Activated CD4-positive, alpha-beta T cell treated with anti-CD3 and anti-CD28 coated beads, Interleukin-2, amount 10 ng/mL, durations not matched to agents 24 days and 14 days (primary cell): ENCODE data around the gene ADAMTS2. TPM values are rescaled to one million over a fixed set of nuclear protein-coding genes. Genes with fewer than 3 reads are reported as not detected.

Source experiments
- DNase-seq: peaks from one replicate; pipeline ENCODE4 v3.0.0; 2022
- H3K27ac Mint-ChIP-seq: one replicate; pipeline ENCODE4 v1.8.0; 2022; ENCODE audit warnings: mild to moderate bottlenecking, mixed read lengths
- H3K27me3 Mint-ChIP-seq: one replicate; pipeline ENCODE4 v1.8.0; 2022; ENCODE audit warnings: mixed read lengths
- H3K36me3 Mint-ChIP-seq: one replicate; pipeline ENCODE4 v1.8.0; 2022; ENCODE audit warnings: low read depth, mild to moderate bottlenecking, mixed read lengths
- H3K4me1 Mint-ChIP-seq: one replicate; pipeline ENCODE4 v1.8.0; 2021; ENCODE audit warnings: mixed read lengths
- H3K4me3 Mint-ChIP-seq: one replicate; pipeline ENCODE4 v1.8.0; 2022; ENCODE audit warnings: mild to moderate bottlenecking, moderate library complexity, mixed read lengths
- H3K9me3 Mint-ChIP-seq: one replicate; pipeline ENCODE4 v1.8.0; 2021; ENCODE audit warnings: mixed read lengths
- intact Hi-C: fragments of 100-400 bp; cut with micrococcal nuclease; formaldehyde crosslinking; loops from one replicate; pipeline ENCODE4 v1.15.1; 2023
- total RNA-seq: library from RNA; stranded (reverse); gene quantifications from 2 replicates; pipeline ENCODE4 v1.2.3, GENCODE V29; 2022

Gene ADAMTS2
- total RNA-seq, 1 donor from 2014 or later: not detected

DNA sequence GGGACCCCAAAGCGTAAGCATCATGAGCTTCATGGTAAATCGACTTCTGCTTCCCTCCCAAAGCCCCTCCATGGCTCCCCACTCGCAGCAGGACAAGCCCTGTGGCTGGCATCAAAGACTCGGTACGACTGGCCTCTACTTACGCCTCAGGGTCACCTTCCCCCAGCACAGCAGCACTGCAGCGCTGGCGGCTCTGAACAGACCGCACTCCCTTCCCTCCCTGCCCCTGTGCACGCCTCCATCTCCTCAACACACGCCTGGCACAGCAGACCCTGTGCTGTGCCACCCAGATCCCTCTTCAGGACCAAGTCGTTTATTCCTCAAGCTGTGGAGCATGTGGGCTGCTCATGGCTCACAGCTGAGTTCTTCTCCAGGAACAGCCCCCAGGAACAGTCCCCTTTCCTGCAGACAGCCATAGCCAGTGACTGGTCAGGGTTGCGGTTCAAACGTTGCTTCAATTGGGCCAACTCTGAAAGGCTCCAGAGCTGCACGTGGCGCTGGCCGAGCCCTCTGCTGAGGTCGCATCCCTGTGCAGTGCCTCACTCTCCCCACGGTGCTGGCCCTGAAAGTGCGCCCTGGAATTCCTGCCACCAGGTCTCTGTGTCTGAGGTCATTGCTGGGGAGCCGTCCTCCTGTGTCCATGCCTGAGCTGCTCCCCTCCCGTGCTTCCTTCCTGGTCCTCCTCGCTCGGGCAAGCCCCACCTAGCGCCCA, 197.1 kb downstream of the ADAMTS2 start:
- Mint-ChIP-seq H3K4me3 (no peak overlapping the region), H3K36me3 (no peaks in the 10 kb centered on the region), H3K27ac (no peak overlapping the region), H3K9me3 (peaks cover 13% of the 10 kb centered on the region), H3K4me1 (peaks cover 2% of the 10 kb centered on the region), H3K27me3 (no peaks in the 10 kb centered on the region)
- no peak for DNase-seq
- intact Hi-C loops: no loop called here

DNA sequence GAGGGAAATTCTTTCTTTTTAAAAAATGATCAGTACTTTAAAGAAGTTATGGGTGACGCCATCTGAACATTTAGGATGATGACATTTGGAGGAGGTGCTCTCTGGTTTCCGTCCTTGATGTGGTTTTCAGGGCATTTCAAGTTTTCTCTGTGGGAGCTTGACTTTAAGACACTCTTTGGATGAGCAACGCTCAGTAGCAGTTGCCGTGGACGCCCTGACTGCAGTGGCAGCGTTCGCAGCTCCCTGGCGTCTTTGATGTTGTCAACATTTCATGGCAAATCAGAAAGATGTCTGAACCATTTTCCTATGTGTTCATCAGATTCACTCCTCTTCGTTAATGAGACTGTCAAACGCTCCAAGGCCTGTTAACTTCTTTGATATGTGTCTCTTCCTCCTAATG, 199.0 kb downstream of the ADAMTS2 start:
- H3K4me3 Mint-ChIP-seq: no peak overlapping the region
- H3K36me3 Mint-ChIP-seq: no peaks in the 10 kb centered on the region
- no peak overlapping the region for H3K27ac Mint-ChIP-seq
- H3K27me3 Mint-ChIP-seq: no peaks in the 10 kb centered on the region
- peak; percentile 62 for DNase-seq
- peaks cover 13% of the 10 kb centered on the region for H3K9me3 Mint-ChIP-seq
- intact Hi-C loops: no loop called here
- H3K4me1 Mint-ChIP-seq: peaks cover 11% of the 10 kb centered on the region

DNA sequence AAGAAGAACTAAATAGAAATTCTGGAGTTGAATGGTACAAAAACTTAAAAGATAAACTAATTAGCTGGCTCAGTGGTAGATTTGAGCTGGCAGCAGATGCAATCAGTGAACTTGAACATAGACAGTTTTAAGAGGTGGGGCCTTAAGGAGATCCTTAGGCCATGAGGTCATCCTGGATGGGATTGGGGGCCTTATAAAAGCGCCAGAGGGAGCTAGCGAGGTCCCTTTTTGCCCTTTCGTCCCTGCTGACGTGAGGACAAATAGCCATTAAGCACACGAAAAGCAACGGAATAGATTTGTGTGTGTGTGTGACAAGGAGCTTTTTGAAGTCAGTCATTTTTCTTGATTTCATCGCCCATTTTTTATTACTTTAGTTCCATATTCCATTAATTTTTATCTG, 201.8 kb downstream of the ADAMTS2 start:
- no peak for DNase-seq
- intact Hi-C loops: no loop called here
- peaks cover 13% of the 10 kb centered on the region for H3K9me3 Mint-ChIP-seq
- no peaks in the 10 kb centered on the region for H3K27me3 Mint-ChIP-seq
- no peak overlapping the region for H3K27ac Mint-ChIP-seq
- no peaks in the 10 kb centered on the region for H3K36me3 Mint-ChIP-seq
- peaks cover 11% of the 10 kb centered on the region for H3K4me1 Mint-ChIP-seq
- H3K4me3 Mint-ChIP-seq: no peak overlapping the region

DNA sequence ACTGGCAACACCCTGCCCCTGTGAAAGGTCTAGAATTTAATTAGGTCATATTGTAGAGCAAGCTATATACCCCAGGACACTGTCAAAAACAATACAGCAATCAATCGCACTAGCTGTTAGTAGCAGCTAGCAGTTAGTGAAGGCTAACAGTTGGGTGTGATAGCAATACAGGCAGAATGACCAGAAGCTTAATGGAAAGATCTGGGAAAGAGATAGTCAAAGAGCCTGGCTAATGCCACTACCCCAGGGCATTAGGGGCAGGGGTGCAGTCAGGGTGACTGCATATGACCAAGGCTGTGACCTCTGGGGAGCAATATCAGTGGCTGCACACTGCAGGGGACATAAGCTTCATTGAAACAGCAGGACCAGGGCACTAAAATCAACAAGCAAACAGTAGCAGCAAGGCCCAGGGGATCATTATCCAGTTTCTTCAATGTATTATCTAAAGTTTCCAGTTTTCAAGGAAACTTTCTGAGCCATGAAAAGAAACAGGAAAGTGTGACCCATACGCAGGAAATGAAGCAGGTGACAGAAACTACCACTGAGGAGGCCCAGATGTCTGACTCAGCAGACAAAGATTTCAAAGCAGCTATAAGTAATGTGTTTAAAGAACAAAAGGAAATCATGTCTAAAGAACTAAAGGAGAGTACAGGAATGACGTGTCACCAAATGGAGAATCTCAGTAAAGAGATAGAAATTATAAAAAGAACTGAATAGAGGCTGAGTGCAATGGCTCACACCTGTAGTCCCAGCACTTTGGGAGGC, 202.6 kb downstream of the ADAMTS2 start:
- H3K9me3 Mint-ChIP-seq: peaks cover 8% of the 10 kb centered on the region
- intact Hi-C loops: no loop called here
- peak overlapping the region; percentile 77 for H3K27ac Mint-ChIP-seq
- DNase-seq: peak; percentile 60
- H3K27me3 Mint-ChIP-seq: no peaks in the 10 kb centered on the region
- H3K36me3 Mint-ChIP-seq: no peaks in the 10 kb centered on the region
- H3K4me3 Mint-ChIP-seq: no peak overlapping the region
- H3K4me1 Mint-ChIP-seq: peaks cover 11% of the 10 kb centered on the region

DNA sequence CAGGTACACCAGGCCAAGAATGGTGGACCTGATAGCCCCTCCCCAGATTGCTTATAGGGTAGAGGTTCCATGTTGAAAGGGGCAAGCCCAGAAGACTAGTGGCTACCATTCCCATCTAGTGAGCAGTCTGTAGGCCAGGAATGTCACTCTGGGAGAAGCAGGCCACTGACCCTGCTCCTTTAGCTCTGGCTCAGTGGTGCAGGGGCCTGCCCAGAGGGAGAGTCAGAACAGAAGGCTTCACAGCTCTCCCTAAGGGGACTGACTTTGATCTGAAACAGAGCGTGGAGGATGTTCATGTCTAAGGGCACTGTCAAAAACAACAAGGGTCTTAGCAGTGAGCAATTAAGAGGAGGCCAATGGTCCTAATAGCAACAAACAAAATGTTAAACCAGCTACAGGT, 203.4 kb downstream of the ADAMTS2 start:
- peaks cover 4% of the 10 kb centered on the region for H3K9me3 Mint-ChIP-seq
- H3K36me3 Mint-ChIP-seq: no peaks in the 10 kb centered on the region
- DNase-seq: no peak
- no peak overlapping the region for H3K27ac Mint-ChIP-seq
- H3K4me3 Mint-ChIP-seq: no peak overlapping the region
- peaks cover 11% of the 10 kb centered on the region for H3K4me1 Mint-ChIP-seq
- intact Hi-C loops: no loop called here
- H3K27me3 Mint-ChIP-seq: no peaks in the 10 kb centered on the region

DNA sequence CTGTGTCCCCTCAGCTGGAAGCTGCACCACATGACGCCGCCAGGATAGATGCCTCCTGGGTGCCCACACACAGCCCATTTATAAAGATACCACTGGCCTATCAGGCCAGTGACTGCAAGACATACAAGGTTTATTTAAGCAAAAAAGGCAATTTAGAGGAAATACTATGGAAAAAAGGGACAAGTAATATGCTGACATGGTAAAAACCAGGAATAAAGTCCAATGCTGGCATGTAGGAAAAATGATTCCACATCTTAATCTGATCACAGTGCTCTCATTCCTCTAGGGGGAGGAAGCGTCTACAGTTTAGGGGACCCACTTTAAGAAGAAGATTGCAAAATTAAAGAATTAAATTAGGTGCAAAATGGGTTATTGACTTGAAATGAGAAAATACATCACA, 205.0 kb downstream of the ADAMTS2 start:
- H3K9me3 Mint-ChIP-seq: peaks cover 2% of the 10 kb centered on the region
- H3K4me1 Mint-ChIP-seq: peaks cover 9% of the 10 kb centered on the region
- H3K36me3 Mint-ChIP-seq: no peaks in the 10 kb centered on the region
- H3K4me3 Mint-ChIP-seq: no peak overlapping the region
- DNase-seq: no peak
- no peak overlapping the region for H3K27ac Mint-ChIP-seq
- no peaks in the 10 kb centered on the region for H3K27me3 Mint-ChIP-seq
- intact Hi-C loops: no loop called here

DNA sequence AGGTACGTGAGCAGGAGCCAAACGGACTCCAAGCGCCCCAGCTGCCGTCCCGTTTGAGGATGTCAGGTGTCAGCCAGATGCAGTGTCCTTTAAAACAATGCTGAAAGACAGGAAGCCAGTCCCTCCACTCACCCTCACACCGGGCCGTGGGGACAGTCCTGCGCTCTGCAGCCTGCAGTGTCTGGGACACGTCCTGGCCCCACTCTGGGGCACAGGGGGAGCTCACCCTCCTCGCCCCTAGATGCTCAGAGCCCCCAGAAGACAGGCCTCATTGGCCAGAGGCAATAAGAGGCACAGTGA, 205.4 kb downstream of the ADAMTS2 start:
- no peak for DNase-seq
- Mint-ChIP-seq H3K4me1 (peaks cover 9% of the 10 kb centered on the region), H3K27ac (no peak overlapping the region), H3K9me3 (no peaks in the 10 kb centered on the region), H3K36me3 (no peaks in the 10 kb centered on the region), H3K4me3 (no peak overlapping the region), H3K27me3 (no peaks in the 10 kb centered on the region)
- intact Hi-C loops: no loop called here

DNA sequence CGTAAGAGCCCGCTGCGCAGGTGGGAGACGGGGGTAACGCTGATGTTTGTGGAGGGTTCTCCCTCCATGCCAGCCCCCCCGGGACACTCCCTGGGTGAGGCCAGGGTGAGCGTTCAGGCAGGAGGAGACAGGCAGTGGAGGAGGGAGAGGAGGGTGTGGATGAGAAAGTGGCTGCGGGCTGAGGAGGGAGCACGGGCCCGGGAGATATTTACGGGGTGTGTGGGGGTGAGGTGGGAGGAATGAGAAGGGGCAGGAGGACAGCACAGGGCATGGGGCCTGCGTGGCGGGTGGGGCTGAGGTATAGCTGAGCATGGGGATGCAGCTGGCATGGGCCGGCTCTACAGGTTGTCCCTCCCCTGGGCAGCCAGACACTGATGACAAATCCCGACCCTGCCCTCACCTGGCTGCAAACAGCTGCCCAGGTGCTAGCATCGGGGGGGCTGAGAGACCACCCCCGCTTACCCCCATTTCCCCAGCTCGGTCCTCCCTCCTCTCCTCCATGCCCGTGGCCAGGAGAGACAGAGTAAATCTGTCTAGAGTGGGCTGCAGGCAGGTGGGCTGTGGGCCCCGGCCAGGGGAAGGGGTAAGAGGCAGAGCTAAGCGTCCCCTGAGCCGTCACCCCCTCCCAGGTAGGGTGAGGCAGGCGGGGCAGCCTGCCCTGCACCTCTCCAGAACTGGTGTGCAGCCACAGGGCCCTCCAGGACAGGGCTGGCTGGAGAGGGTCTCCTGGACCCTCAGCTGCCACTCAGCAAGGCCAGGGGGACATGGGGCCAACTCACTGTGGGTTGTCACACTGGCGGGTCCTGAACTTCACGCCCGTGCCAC, 205.9 kb downstream of the ADAMTS2 start:
- Mint-ChIP-seq H3K27ac (no peak overlapping the region), H3K4me1 (peaks cover 9% of the 10 kb centered on the region), H3K36me3 (no peaks in the 10 kb centered on the region), H3K27me3 (no peaks in the 10 kb centered on the region), H3K4me3 (no peak overlapping the region), H3K9me3 (peaks cover under 1% of the 10 kb centered on the region)
- DNase-seq: no peak
- intact Hi-C loops: no loop called here

DNA sequence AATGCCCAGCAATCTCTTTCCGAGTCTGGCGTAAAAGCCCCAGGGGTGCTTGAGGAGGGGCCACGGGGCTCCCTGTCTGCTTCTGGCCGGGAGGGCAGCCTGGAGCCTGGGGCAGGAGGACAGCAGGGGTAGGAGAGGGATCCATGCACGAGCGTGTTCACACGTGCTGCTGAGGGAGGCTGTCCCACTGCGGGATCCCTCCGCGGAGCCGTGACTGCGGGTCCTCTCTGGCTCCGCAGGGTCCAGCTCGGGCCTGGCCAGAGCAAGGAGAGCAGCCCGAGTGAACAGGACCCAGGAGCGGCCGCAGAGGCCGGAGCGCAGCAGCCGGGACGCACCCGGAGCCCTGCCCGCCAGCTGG, 206.7 kb downstream of the ADAMTS2 start:
- intact Hi-C loops: no loop called here
- H3K4me1 Mint-ChIP-seq: peaks cover 9% of the 10 kb centered on the region
- H3K27ac Mint-ChIP-seq: no peak overlapping the region
- DNase-seq: no peak
- no peaks in the 10 kb centered on the region for H3K27me3 Mint-ChIP-seq
- H3K9me3 Mint-ChIP-seq: peaks cover 6% of the 10 kb centered on the region
- H3K4me3 Mint-ChIP-seq: no peak overlapping the region
- H3K36me3 Mint-ChIP-seq: no peaks in the 10 kb centered on the region

DNA sequence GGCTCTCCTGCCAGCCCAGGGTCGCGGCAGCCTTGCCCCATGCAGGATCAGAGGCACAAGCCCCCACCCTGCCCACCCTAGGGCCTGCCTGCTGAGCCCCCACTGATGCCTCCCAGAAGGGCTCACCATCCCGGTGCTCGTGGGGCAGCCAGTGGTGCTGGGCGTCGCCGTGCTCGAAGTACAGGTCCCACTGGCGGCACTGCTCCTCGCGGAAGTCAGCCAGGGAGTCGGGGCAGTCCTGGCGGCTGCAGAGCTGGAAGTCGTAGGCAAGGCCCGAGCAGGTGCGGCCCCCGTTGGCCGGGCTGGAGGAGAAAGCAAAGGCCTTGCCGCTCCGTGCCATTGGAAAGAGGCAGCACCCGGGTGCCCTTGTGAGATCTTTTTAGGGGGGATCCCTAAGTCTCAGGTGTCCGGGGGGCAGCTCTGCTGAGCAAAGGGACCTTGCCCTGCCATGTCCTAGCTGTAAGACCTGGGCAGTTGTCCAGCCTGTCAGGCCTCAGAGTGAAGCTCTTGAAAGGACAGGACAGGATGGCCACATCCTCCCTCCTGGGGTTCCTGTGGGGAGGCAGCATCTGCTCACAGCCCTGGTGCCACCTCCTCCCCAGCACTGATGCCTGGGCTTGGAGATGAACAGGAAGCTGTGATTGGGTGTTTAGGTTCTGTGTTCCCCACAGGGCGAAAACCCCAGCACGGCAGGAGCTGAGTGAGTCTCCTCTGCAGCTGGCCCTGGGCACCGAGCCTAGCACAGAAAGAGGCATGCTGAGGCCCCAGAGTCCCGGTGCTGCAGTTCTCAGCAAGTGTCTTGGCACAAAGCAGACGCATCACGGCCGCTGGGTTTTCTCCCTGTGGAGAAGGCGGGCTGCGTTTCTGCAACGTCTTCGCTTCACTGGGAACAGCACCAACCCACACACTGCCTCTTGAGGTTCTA, 207.4 kb downstream of the ADAMTS2 start:
- Mint-ChIP-seq H3K9me3 (peaks cover 8% of the 10 kb centered on the region), H3K27me3 (no peaks in the 10 kb centered on the region), H3K4me3 (no peak overlapping the region), H3K36me3 (no peaks in the 10 kb centered on the region), H3K27ac (no peak overlapping the region), H3K4me1 (peaks cover 7% of the 10 kb centered on the region)
- intact Hi-C loops: no loop called here
- no peak for DNase-seq

DNA sequence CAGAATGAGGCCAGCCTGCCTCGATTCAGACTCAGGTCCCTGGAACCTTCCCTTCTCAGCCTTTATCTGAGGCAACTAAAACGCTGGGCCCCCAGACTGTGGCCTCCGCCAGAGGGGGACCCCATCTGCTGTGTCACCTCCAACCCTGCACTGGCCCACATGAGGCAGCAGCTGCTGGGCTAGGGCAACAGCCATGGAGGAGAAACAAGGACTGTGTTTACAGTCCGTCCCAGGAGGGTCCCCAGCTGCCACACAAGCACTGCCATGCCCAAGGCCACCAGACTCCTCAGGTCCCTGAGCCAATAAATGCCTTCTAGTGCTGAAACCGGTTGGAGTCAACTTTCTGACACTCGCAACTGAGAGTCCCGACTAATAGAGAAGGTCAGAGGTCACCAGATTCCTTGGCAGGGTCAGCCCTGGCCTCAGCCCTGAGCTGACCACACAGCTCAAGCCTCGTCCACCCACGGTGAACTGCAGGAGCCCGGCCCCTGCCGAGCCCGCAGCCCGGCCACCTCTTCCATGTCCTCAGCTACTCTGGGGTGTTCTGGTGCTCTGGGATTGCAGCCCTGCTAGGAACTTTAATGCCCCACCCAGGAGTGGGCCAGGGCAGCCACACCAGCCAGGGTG, 208.1 kb downstream of the ADAMTS2 start:
- no peaks in the 10 kb centered on the region for H3K36me3 Mint-ChIP-seq
- intact Hi-C loops: no loop called here

DNA sequence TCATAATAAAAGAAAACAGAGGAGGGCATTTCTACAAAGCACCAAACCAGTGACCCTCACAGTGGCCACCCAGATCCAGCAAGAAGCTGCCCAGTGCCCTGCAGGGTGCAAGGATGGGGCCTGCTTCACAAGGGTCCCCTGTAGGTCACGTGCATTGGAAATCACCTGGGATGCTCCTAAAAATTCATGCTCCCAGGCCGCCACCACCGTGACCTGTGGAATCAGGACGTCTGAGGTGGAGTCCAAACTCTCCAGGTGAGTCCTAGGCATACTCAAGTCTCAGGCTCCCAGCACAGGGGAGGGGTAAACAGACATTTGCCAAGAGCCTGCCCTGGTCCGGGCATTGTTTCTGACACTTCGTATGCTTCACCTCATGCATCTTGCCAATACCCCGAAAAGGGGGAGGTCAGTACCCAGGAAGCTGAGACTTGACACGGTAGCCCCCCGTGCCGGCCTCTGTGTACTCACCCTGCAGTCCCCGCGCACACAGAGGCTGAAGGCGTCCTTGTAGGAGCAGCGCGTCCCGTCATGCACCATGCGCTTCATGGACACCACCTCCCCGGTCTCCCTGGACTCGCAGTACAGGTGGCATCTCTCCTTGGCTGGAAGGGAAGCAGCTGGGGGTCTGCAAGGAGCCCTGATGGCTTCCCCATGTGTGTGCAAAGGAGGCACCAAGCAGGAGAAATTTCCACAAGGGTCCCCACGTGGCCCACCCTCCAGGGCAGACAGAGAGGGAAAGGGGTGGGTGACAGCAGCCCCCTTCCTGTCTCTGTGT, 209.6 kb downstream of the ADAMTS2 start:
- Mint-ChIP-seq H3K36me3 (no peaks in the 10 kb centered on the region), H3K4me1 (no peaks in the 10 kb centered on the region), H3K4me3 (no peak overlapping the region), H3K27ac (no peak overlapping the region), H3K9me3 (peaks cover 11% of the 10 kb centered on the region), H3K27me3 (no peaks in the 10 kb centered on the region)
- intact Hi-C loops: no loop called here
- DNase-seq: no peak

More for the DNA sequence above, 208.1 kb downstream of the ADAMTS2 start:
- Mint-ChIP-seq H3K27ac (no peak overlapping the region), H3K9me3 (peaks cover 11% of the 10 kb centered on the region), H3K4me3 (no peak overlapping the region), H3K4me1 (no peaks in the 10 kb centered on the region), H3K27me3 (no peaks in the 10 kb centered on the region)
- no peak for DNase-seq
